HFFc6 (cell line): ENCODE data around the gene BABAM2. TPM values are rescaled to one million over a fixed set of nuclear protein-coding genes. Genes with fewer than 3 reads are reported as not detected.

Experiments used
- DNase-seq: peaks from one replicate; pipeline ENCODE4 v3.0.0-alpha.2; 2018
- H3K27ac Mint-ChIP-seq: 2 replicates; pipeline ENCODE4 v1.8.0; 2020; ENCODE audit warnings: mild to moderate bottlenecking, mixed read lengths
- H3K27me3 Mint-ChIP-seq: 2 replicates; pipeline ENCODE4 v1.8.0; 2021; ENCODE audit warnings: mild to moderate bottlenecking, moderate library complexity, mixed read lengths; ENCODE audit not compliant: insufficient read depth
- H3K36me3 Mint-ChIP-seq: 2 replicates; pipeline ENCODE4 v1.8.0; 2021; ENCODE audit warnings: low read depth, mixed read lengths
- H3K4me1 Mint-ChIP-seq: 2 replicates; pipeline ENCODE4 v1.8.0; 2020; ENCODE audit warnings: low read depth, mixed read lengths
- H3K4me3 Mint-ChIP-seq: 2 replicates; pipeline ENCODE4 v1.8.0; 2020; ENCODE audit warnings: mild to moderate bottlenecking, moderate library complexity, mixed read lengths
- H3K9me3 Mint-ChIP-seq: 2 replicates; pipeline ENCODE4 v1.8.0; 2020; ENCODE audit warnings: mild to moderate bottlenecking, mixed read lengths
- CTCF ChIP-seq: fragments of 200-600 bp; sonication (generic); IDR thresholded peaks from 2 replicates; pipeline ENCODE4 v1.5.0; 2021; ENCODE audit warnings: antibody characterized with exemption, mild to moderate bottlenecking
- total RNA-seq, 6 experiments: library from RNA; stranded (reverse); fragmentation: NEBNext Ultra II Directional; extraction: Animal tissue kit (Norgen Biotek cat#: 25700); gene quantifications; 2 replicates in 1 of 6; 3 replicates in 5 of 6; pipeline ENCODE4 v1.2.3, GENCODE V29; 2021

BABAM2 gene
- total RNA-seq, 6 experiments from 2014 or later, result 30.8 to 46.6 (median 41.2) TPM

GRCh38 chr2:27942612-27943547 lies 52.4 kb downstream of the BABAM2 start:
- no peak for DNase-seq
- H3K4me3 Mint-ChIP-seq, result no peak overlapping the region
- H3K36me3 Mint-ChIP-seq, result peaks cover 6% of the 10 kb centered on the region; the same call in 1 of the 2 replicates
- H3K9me3 Mint-ChIP-seq, result no peaks in the 10 kb centered on the region
- H3K4me1 Mint-ChIP-seq, result peaks cover 22% of the 10 kb centered on the region
- no peak for TF ChIP-seq CTCF
- H3K27me3 Mint-ChIP-seq, result no peaks in the 10 kb centered on the region
- H3K27ac Mint-ChIP-seq, result no peak overlapping the region

GRCh38 chr2:27946530-27947060 lies 56.1 kb downstream of the BABAM2 start:
- Mint-ChIP-seq H3K27me3 (no peaks in the 10 kb centered on the region), H3K9me3 (no peaks in the 10 kb centered on the region), H3K36me3 (peaks cover 24% of the 10 kb centered on the region), H3K27ac (no peak overlapping the region), H3K4me3 (no peak overlapping the region), H3K4me1 (peaks cover 33% of the 10 kb centered on the region)
- DNase-seq, result no peak
- TF ChIP-seq CTCF, result no peak

GRCh38 chr2:27952070-27952469 lies 61.5 kb downstream of the BABAM2 start:
- no peak overlapping the region for H3K4me3 Mint-ChIP-seq
- H3K36me3 Mint-ChIP-seq, result peaks cover 30% of the 10 kb centered on the region
- TF ChIP-seq CTCF, result no peak
- no peaks in the 10 kb centered on the region for H3K9me3 Mint-ChIP-seq
- H3K27me3 Mint-ChIP-seq, result no peaks in the 10 kb centered on the region
- H3K27ac Mint-ChIP-seq, result no peak overlapping the region
- peaks cover 57% of the 10 kb centered on the region for H3K4me1 Mint-ChIP-seq
- no peak for DNase-seq

GRCh38 chr2:27953077-27953476 lies 62.5 kb downstream of the BABAM2 start:
- Mint-ChIP-seq H3K4me1 (peaks cover 59% of the 10 kb centered on the region), H3K4me3 (no peak overlapping the region), H3K9me3 (no peaks in the 10 kb centered on the region), H3K27ac (no peak overlapping the region), H3K27me3 (peaks cover under 1% of the 10 kb centered on the region; the same call in 1 of the 2 replicates), H3K36me3 (peaks cover 30% of the 10 kb centered on the region)
- TF ChIP-seq CTCF, result no peak
- DNase-seq, result no peak

GRCh38 chr2:27954221-27954673 lies 63.7 kb downstream of the BABAM2 start:
- H3K27me3 Mint-ChIP-seq, result peaks cover 1% of the 10 kb centered on the region; the same call in 1 of the 2 replicates
- no peaks in the 10 kb centered on the region for H3K9me3 Mint-ChIP-seq
- H3K4me1 Mint-ChIP-seq, result peaks cover 70% of the 10 kb centered on the region
- no peak for TF ChIP-seq CTCF
- DNase-seq, result no peak
- H3K36me3 Mint-ChIP-seq, result peaks cover 24% of the 10 kb centered on the region
- H3K4me3 Mint-ChIP-seq, result peak overlapping the region; percentile 65
- H3K27ac Mint-ChIP-seq, result peak overlapping the region; percentile 93
